Stimulated activated CD4-positive, alpha-beta T cell treated with anti-CD3 and anti-CD28 coated beads, Interleukin-1b, Interleukin-23, amount 100 ng/mL, for 1 hour (primary cell): ENCODE data around the gene GAPDH.
"Not testable (repeated sequence)": the region's sequence is repeated elsewhere in the genome, so short reads cannot be mapped to it uniquely, and the experiment has no call there.

Experiments
- DNase-seq, 2 donors: peaks; one replicate each; pipeline ENCODE4 v3.0.0-alpha.2; 2020; ENCODE audit warnings: low read depth in 2 of 2

GAPDH gene

DNA sequence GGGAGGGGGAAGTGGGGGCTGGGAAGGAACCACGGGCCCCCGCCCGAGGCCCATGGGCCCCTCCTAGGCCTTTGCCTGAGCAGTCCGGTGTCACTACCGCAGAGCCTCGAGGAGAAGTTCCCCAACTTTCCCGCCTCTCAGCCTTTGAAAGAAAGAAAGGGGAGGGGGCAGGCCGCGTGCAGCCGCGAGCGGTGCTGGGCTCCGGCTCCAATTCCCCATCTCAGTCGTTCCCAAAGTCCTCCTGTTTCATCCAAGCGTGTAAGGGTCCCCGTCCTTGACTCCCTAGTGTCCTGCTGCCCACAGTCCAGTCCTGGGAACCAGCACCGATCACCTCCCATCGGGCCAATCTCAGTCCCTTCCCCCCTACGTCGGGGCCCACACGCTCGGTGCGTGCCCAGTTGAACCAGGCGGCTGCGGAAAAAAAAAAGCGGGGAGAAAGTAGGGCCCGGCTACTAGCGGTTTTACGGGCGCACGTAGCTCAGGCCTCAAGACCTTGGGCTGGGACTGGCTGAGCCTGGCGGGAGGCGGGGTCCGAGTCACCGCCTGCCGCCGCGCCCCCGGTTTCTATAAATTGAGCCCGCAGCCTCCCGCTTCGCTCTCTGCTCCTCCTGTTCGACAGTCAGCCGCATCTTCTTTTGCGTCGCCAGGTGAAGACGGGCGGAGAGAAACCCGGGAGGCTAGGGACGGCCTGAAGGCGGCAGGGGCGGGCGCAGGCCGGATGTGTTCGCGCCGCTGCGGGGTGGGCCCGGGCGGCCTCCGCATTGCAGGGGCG is at the start of gene GAPDH:
Gene GAPDH, plus strand, starts transcription at position 595 of the 772 bp plus-strand sequence. CDS start 316 bp downstream, outside the sequence.
- peak; percentile 70 to 74 for DNase-seq

DNA sequence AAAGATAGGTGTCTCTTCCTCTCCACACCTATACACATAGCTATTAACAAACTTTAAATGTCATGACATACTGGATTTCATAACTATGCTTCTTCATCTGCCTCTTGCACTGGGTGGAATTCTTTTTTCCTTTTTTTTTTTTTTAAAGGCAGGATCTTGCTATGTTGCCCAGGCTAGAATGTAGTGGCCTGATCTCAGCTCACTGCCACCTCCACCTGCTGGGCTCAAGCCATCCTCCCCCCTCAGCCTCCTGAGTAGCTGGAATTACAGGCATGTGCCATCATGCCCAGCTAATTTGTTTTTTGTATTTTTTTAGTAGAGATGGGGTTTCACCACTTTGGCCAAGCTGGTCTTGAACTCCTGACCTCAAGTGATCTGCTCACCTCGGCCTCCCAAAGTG is 46.1 kb upstream of the GAPDH start:
- no peak for DNase-seq

GRCh38 chr12:6489449-6489848 is 44.9 kb upstream of the GAPDH start:
- DNase-seq: no peak

DNA sequence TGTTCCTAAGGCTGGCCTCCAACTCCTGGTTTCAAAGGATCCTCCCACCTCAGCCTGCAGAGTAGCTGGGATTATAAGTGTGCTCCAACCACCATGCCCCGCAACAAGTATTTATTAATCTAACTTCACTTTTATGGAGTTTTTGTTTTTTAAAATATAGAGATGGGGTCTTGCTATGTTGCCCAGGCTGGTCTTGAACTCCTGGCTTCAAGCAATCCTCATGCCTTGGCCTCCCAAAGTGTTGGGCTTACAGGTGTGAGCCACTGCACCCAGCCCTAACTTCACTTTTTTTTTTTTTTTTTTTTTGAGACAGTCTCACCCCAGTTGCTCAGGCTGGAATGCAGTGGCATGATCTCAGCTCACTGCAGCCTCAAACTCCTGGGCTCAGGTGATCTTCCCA is 43.6 kb upstream of the GAPDH start:
- not testable (repeated sequence) for DNase-seq

DNA sequence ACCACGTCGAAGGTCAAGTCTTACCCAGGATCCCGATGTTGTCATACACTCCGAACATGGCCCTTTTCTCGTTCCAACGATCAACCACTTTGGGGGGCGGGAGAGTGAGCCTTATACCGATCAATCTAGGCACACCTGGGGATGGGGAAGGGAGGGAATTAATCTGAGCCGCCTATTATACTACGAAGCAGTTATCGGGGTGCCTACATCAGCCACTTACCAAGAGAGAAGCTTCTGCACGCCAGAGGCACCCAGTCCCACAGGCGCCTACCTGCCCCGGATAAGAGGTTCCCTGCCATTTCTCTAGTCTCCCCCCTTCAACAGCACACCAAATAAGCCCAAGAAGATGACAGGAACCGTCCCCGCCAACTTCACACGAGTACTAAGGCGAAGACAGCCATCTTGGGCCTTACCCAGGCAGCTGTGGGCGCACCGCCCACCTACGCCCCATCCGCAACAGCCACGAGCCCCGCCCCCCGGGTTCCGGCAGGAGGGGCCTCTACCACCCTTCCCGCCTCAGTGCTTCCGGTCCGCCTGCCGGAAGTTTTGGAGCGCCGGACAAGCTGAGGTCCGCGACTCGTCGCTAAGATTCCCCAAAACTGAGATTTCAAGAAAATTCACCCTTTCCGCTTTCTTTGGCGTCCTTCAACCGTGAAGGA is 41.4 kb upstream of the GAPDH start, which contains the start of gene MRPL51:
Gene MRPL51, minus strand, starts transcription at position 425 of the 659 bp plus-strand sequence. Its CDS starts 126 bp downstream, at position 299.
- DNase-seq: peak; percentile 86 to 96

GRCh38 chr12:6493497-6494257 is 40.6 kb upstream of the GAPDH start, which contains the start of gene NCAPD2:
NCAPD2 (plus strand) TSS chr12:6494102; CDS start chr12:6495099, 997 bp downstream.
- peak; percentile 76 to 81 for DNase-seq

DNA sequence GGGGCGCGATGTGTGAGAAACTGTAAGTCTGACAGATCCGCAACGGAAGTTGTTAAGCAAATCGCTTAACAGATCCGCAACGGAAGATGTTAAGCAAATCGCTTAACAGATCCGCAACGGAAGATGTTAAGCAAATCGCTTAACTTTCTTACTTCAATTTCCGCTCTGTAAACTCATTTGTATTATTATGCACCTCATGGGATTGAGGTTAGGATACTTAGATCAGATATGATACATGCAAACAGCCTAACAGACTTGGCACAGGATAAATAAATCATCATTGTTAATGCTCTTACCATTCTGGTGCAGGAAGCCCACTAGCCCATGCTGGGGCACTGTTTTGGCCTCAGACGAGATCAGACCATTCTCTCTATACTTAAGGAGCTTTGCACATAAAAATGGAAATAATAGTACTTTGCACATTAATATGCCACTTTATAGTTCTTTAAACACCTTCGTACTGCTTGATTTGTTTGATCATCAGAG is 40.0 kb upstream of the GAPDH start:
- DNase-seq: no peak

DNA sequence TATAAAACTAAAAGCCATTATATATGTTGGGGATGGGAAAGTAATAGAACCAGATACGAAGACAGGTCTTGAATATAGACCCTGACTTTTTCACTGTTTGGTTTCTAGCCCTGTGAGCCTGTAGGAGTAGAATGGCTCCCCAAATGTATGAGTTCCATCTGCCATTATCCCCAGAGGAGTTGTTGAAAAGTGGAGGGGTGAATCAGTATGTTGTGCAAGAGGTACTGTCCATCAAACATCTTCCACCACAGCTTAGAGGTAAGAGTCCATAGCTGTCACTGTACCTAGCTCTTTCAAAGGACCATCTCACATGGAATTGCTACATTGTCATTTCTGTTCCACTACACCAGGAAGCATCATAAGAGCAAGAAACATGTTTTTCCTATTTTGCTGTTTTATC is 39.3 kb upstream of the GAPDH start:
- no peak for DNase-seq

DNA sequence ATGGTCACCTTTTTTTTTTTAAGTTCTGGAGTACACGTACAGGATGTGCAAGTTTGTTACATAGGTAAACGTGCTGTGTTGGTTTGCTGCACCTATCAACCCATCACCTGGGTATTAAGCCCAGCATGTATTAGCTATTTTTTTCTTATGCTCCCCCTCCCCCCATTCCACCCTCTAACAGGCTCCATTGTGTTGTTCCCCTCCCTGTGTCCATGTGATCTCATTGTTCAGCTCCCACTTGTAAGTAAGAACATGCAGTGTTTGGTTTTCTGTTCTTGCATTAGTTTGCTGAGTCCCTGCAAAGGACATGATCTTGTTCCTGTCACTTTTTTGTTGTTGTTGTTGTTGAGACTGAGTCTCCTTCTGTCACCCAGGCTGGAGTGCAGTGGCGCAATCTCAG is 37.0 kb upstream of the GAPDH start:
- not testable (repeated sequence) for DNase-seq

- no peak for DNase-seq
These were observed 33.9 kb upstream of the GAPDH start for GRCh38 chr12:6500466-6500865.

DNA sequence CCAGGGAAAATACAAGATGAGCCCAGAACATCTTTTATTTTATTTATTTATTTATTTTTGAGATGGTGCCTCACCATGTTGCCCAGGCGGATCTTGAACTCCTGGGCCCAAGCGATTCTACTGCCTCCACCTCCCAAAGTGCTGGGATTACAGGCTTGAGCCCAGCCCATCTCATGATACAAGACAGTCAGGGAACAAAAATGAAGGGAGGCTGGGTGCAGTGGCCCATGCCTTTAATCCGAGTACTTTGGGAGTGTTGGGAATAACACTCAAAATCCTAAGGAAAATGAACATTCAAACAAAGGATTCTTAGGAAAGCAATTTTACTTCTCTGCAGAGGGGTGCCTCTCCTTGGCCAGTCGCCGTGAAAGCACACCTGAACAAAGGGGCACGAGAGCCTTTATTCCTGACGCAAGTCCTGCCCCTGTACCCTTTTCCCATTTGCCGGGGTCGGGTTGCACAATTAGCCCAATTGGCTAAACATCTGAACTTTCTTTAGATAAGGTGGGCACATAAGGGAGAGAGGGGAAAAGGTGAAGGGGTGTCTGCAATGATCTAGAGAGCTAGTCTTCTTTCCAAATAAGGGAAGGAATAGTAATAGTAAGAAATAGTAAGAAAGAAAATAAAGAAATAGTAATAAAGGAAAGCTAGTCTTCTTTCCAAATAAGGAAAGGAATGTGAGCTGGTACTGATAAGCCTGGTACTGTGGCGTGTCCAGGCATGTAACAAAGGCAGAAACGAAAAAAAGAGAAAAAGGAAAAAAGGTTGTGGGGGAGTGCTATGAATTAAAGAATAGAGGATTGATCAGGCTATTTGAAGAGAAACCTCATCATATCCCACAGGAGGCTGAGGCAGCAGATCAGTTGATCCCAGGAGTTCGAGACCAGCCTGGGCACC is 27.0 kb upstream of the GAPDH start:
- DNase-seq: no peak

DNA sequence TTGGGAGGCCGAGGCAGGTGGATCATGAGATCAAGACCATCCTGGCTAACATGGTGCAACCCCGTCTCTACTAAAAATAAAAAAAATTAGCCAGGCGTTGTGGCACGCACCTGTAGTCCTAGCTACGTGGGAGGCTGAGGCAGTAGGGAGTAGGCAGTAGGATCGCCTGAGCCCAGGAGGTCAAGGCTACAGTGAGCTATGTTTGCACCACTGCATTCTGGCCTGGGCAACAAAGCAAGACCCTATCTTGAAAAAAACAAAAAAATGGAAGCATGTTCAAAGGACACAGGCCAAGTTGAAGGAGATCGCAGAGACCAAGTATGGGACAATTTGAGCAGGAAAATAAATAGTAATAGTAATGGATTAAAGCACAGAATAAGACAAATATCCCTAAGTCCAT is 26.2 kb upstream of the GAPDH start:
- DNase-seq: no peak

DNA sequence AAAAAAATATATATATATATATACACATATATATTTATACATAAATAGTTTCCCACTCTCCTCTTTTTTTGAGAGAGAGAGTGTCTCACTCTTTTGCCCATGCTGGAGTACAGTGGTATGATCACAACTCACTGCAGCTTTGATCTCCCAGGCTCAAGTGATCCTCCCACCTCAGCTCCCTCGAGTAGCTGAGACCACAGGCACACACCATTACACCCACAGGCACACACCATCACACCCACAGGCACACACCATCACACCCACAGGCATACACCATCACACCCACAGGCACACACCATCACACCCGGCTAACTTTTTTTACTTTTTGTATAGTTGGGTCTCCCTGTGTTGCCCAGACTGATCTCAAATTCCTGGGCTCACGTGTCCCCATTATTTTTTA is 14.1 kb upstream of the GAPDH start:
- no peak for DNase-seq

GRCh38 chr12:6522193-6522592 is 12.1 kb upstream of the GAPDH start:
- DNase-seq: no peak

- no peak for DNase-seq
These were observed 10.6 kb upstream of the GAPDH start for GRCh38 chr12:6523708-6524107.

- DNase-seq: no peak
These were observed 9.7 kb upstream of the GAPDH start for GRCh38 chr12:6524648-6525047.

- DNase-seq: no peak
These were observed 8.1 kb upstream of the GAPDH start for GRCh38 chr12:6526201-6526600.

- no peak for DNase-seq
These were observed 7.4 kb upstream of the GAPDH start for GRCh38 chr12:6526766-6527525.

DNA sequence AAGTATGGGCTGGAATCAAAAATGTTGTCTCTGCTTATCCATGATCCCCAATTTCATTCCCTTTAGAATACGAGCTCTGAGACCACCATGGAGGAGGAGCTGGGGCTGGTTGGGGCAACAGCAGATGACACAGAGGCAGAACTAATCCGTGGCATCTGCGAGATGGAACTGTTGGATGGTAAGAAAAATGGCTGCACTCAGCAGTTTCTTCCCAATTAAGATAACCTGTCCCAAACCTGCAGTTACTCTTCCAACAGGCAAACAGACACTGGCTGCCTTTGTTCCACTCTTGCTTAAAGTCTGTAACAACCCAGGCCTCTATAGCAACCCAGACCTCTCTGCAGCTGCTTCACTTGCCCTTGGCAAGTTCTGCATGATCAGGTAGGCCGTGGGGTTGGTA is 6.6 kb upstream of the GAPDH start:
- no peak for DNase-seq

GRCh38 chr12:6528539-6529235 is 5.6 kb upstream of the GAPDH start:
- no peak for DNase-seq
